Right lobe of liver (tissue), 6 donors: ENCODE results near the gene UBAC2. TPM values are rescaled to one million over a fixed set of nuclear protein-coding genes. Genes with fewer than 3 reads are reported as not detected.

Source experiments
- ATAC-seq, 4 donors: fragments of 200-7000 bp; cut with Tn5 transposase; one replicate each; pipeline ENCODE4 v1.9.1; 2020; ENCODE audit warnings: mild to moderate bottlenecking in 4 of 4, moderate library complexity in 4 of 4
- DNase-seq, 3 donors: peaks; one replicate each; pipeline ENCODE4 v3.0.0-alpha.2; 2020
- H3K27ac ChIP-seq, 3 donors: fragments of 200-600 bp; one replicate each; pipeline ENCODE4 v1.8.0; 2022
- H3K27me3 ChIP-seq, 2 donors: fragments of 200-600 bp; one replicate each; pipeline ENCODE4 v1.8.0; 2022
- H3K36me3 ChIP-seq, 4 donors: fragments of 200-600 bp; sonication (generic) in 1 of 4; one replicate each; pipeline versions ENCODE4 v1.5.1 to v1.8.0; 2017 to 2022; ENCODE audit warnings: control low read depth in 1 of 4
- H3K4me1 ChIP-seq, 4 donors: fragments of 200-600 bp; sonication (generic) in 1 of 4; one replicate each; pipeline versions ENCODE4 v1.5.1 to v1.8.0; 2017 to 2022; ENCODE audit warnings: control low read depth in 1 of 4
- H3K4me3 ChIP-seq, 3 donors: fragments of 200-600 bp; one replicate each; pipeline ENCODE4 v1.8.0; 2022
- H3K9me3 ChIP-seq, 4 donors: fragments of 200-600 bp; sonication (generic) in 1 of 4; one replicate each; pipeline versions ENCODE4 v1.5.1 to v1.8.0; 2017 to 2022; ENCODE audit warnings: control low read depth in 1 of 4
- POLR2A ChIP-seq: fragments of 450-650 bp; IDR thresholded peaks from one replicate; pipeline ENCODE4 v1.6.1; 2017; ENCODE audit warnings: antibody characterized with exemption, mild to moderate bottlenecking
- WGBS: methylation state at CpG from one replicate; pipeline ENCODE4 v1.1.6; 2018; ENCODE audit warnings: low coverage, low lambda C conversion rate; ENCODE audit not compliant: insufficient coverage; ENCODE audit errors: missing lambda C conversion rate; 5-methylcytosine and 5-hydroxymethylcytosine counted together
- intact Hi-C, 2 donors: fragments of 100-400 bp; cut with DNase I; formaldehyde crosslinking; loops; one replicate each; pipeline versions ENCODE4 v1.11.2 to v1.14.1; 2022
- total RNA-seq, 6 experiments: library from RNA; depleted of rRNA in 2 of 6; stranded (reverse); fragments of >200 nt in 2 of 6; fragmentation: NEBNext Ultra II Directional in 3 of 6; extraction: Animal tissue kit (Norgen Biotek cat#: 25700) in 3 of 6; gene quantifications; one replicate each; pipeline versions ENCODE4 v1.1.0 to v1.2.4, GENCODE V29; 2016 to 2023
- TF ChIP-seq, protein P1 (sequence below), 4 donors: fragments of 200-600 bp in 3 of 4; fragments of 450-650 bp in 1 of 4; IDR thresholded peaks; one replicate each; pipeline versions ENCODE4 v1.5.1 to v1.8.0; 2016 to 2022; ENCODE audit warnings: antibody characterized with exemption in 4 of 4, mild to moderate bottlenecking in 2 of 4
- donor health status: DM: no; HTN: yes; CAD: no.
- donor health status: DM: no; HTN: no; CAD: no.
- donor health status: DM: no; HTN: no; CAD: no.
- donor health status: DM: no; HTN: yes; CAD: no.
- donor health status: DM: no; HTN: yes; CAD: no.

The UBAC2 gene
- total RNA-seq, 6 experiments from 2014 or later: 30.2 to 45.0 (median 37.0) TPM

DNA sequence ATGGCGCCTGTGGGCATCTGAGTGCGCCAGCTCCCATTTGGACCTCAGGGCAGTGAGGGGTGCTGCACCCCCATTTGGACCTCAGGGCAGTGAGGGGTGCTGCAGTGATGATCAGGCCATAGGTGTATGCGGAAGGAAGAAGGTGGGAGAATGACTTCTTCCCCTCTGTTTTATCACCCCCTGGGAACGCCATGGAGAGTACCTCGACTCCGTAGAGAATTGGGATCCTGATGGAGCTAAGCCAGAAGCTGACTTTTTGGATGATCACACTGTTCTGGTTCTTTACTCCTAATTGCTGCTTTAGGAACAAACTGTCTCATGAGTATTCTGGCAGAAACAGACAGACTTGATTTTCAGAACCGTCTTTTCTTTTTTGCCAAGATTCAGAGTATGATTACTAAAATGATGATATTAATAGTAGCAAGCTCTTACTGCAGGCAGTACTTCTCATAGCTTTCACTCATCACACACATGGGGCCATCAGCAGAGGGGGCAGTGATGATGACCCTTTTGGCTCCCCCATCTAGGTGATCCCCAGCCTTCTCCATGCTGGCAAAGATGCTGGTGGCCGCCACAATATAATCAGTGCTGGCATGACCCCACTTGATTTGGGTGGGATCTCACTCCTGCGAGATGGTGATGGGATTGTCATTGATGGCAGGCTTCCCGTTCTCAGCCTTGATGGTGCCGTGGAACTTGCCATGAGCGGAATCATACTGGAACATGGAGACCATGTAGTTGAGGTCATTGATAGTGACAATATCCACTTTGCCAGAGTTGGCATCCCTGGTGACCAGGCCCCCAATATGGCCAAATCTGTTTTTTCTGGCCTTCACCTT lies 10.3 kb upstream of the UBAC2 start:
- no peak for TF ChIP-seq POLR2A
- TF ChIP-seq, protein P1, sequence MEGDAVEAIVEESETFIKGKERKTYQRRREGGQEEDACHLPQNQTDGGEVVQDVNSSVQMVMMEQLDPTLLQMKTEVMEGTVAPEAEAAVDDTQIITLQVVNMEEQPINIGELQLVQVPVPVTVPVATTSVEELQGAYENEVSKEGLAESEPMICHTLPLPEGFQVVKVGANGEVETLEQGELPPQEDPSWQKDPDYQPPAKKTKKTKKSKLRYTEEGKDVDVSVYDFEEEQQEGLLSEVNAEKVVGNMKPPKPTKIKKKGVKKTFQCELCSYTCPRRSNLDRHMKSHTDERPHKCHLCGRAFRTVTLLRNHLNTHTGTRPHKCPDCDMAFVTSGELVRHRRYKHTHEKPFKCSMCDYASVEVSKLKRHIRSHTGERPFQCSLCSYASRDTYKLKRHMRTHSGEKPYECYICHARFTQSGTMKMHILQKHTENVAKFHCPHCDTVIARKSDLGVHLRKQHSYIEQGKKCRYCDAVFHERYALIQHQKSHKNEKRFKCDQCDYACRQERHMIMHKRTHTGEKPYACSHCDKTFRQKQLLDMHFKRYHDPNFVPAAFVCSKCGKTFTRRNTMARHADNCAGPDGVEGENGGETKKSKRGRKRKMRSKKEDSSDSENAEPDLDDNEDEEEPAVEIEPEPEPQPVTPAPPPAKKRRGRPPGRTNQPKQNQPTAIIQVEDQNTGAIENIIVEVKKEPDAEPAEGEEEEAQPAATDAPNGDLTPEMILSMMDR (IDR thresholded peaks at IDR 0.05): no peak
- Histone ChIP-seq H3K4me3 (no peak overlapping the region), H3K27ac (no peak overlapping the region), H3K27me3 (no peaks in the 10 kb centered on the region), H3K9me3 (no peaks in the 10 kb centered on the region), H3K4me1 (no peaks in the 10 kb centered on the region), H3K36me3 (no peaks in the 10 kb centered on the region)
- ATAC-seq: no peak
- 87% methylated on average over 8 of the region's 12 CpGs for WGBS
- intact Hi-C loops: no loop called here
- no peak for DNase-seq

DNA sequence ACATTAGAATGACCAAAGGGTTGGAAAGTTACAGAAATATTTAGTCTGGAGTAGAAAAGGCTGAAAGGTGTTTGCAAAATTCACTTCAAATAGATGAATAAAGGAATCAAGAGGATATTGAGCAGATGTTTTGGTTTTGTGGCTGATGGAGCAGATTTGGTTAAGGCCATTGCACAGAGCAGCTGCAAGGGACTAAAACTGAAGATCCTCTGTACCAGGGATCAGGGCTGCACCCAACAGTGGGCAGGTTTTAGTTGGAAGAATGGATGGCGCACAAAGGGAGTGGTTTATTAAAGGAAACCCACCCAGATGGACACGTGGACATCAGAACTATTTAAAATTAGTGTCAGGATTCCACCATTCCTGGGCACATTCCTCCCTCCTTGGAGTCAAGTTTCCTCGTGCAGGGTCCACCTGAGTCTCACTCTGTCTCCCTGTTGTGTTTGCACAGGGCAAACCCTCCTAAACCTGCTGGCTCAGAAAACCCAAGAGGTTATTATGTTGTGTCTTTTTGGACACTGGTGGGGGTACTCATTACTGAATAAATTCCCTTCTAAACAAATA lies 9.2 kb upstream of the UBAC2 start:
- Histone ChIP-seq H3K36me3 (no peaks in the 10 kb centered on the region), H3K4me3 (no peak overlapping the region), H3K27ac (no peak overlapping the region), H3K27me3 (no peaks in the 10 kb centered on the region), H3K4me1 (no peaks in the 10 kb centered on the region), H3K9me3 (no peaks in the 10 kb centered on the region)
- no peak for TF ChIP-seq POLR2A
- TF ChIP-seq, protein P1 (IDR thresholded peaks at IDR 0.05): no peak
- WGBS: 23% methylated on average over 2 of the region's 3 CpGs
- no peak for DNase-seq
- no peak for ATAC-seq
- intact Hi-C loops: no loop called here

DNA sequence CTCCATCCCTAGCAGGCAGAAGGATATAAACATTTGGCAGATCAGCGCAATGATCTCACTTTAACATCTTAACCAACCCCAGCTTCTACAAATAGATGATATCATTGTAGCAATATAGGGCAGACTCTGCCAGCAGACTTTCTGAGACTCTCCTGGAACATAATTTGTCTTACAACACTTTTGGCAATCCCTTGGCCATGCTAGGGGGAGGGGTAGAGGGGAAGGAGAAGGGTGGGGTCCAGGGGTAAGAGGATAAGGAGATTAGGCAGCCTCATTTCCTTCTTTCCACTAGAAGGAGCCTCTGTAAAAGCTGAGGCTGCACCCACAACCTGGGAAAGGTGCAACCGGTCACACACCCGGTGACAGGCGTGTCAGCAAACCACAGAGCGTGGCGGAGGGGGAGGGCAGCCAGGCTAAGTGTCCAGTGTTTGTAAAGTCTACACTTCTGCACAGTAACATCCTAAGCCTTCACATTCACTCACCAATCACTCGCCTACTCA lies 8.7 kb upstream of the UBAC2 start:
- no peak for DNase-seq
- 75% methylated on average over 2 of the region's 7 CpGs for WGBS

DNA sequence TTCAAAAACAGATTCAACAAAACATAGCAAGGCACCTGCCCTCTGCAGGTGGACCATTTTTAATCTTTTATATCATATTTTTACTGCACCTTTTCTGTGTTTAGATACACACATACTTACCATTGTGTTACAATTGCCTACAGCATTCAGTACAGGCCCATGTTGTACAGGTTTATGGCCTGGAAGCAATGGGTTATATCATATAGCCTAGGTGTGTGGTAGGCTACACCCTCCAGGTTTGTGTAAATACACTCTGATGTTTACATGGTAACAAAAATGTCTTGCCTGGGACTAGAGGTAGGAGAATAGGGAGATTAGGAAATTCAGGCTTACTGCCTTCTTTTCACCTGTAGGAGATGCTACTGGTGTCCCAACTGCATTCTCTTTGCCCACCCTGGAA lies 8.2 kb upstream of the UBAC2 start:
- Histone ChIP-seq H3K4me3 (no peak overlapping the region), H3K27ac (no peak overlapping the region), H3K4me1 (no peaks in the 10 kb centered on the region), H3K9me3 (no peaks in the 10 kb centered on the region), H3K27me3 (no peaks in the 10 kb centered on the region), H3K36me3 (no peaks in the 10 kb centered on the region)
- DNase-seq (no peak), ATAC-seq (no peak)
- intact Hi-C loops: no loop called here
- TF ChIP-seq POLR2A: no peak
- TF ChIP-seq, protein P1 (IDR thresholded peaks at IDR 0.05): no peak

More for the DNA sequence above, 8.7 kb upstream of the UBAC2 start:
- Histone ChIP-seq H3K4me1 (no peaks in the 10 kb centered on the region), H3K9me3 (no peaks in the 10 kb centered on the region), H3K27me3 (no peaks in the 10 kb centered on the region), H3K36me3 (no peaks in the 10 kb centered on the region), H3K27ac (no peak overlapping the region), H3K4me3 (no peak overlapping the region)
- TF ChIP-seq, protein P1 (IDR thresholded peaks at IDR 0.05): no peak
- no peak for TF ChIP-seq POLR2A
- intact Hi-C loops: no loop called here
- no peak for ATAC-seq
